ENCODE measurements around the gene DCAF15.
"Not testable (repeated sequence)": the region's sequence is repeated elsewhere in the genome, so short reads cannot be mapped to it uniquely, and the experiment has no call there.

DCAF15 gene, protein sequence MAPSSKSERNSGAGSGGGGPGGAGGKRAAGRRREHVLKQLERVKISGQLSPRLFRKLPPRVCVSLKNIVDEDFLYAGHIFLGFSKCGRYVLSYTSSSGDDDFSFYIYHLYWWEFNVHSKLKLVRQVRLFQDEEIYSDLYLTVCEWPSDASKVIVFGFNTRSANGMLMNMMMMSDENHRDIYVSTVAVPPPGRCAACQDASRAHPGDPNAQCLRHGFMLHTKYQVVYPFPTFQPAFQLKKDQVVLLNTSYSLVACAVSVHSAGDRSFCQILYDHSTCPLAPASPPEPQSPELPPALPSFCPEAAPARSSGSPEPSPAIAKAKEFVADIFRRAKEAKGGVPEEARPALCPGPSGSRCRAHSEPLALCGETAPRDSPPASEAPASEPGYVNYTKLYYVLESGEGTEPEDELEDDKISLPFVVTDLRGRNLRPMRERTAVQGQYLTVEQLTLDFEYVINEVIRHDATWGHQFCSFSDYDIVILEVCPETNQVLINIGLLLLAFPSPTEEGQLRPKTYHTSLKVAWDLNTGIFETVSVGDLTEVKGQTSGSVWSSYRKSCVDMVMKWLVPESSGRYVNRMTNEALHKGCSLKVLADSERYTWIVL

DNA sequence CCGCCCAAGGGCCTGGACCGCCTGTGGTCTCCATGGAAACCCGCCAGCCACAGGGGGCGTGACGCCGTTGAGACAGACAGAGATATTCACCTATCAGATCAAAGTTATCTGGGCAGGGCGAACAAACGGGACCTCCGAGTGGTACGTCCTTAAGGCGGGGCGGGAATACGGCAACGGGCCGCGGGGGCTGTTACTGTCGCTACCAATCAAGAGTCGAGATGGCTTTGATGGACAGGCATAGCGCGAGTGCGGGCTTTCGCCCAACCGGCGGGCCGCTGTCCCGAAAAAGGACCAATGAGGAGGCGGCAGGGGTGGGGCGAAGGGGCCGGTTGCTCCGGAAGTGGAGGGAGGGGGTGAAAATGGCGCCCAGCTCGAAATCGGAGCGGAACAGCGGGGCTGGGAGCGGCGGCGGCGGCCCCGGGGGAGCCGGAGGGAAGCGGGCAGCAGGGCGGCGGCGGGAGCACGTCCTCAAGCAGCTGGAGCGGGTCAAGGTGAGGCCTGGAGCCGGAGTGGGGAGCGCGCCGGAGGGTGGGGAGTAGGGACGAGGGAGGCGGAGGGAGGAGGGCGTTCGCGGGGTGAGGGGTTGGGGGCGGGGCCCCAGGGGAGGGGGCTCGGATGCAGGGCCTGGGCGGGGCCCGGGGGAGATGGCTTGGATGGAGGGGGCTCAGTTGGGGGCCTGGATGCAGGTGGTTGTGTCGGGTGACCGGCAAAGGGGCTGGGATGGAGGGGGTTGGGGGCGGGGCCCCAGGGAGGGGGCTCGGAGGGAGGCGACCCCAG, at the start of gene DCAF15:
DCAF15 (plus strand) TSS at position 356 of the 777 bp plus-strand sequence; CDS start at position 360, 4 bp downstream.
- FAIRE-seq, result peak; percentile 98

DNA sequence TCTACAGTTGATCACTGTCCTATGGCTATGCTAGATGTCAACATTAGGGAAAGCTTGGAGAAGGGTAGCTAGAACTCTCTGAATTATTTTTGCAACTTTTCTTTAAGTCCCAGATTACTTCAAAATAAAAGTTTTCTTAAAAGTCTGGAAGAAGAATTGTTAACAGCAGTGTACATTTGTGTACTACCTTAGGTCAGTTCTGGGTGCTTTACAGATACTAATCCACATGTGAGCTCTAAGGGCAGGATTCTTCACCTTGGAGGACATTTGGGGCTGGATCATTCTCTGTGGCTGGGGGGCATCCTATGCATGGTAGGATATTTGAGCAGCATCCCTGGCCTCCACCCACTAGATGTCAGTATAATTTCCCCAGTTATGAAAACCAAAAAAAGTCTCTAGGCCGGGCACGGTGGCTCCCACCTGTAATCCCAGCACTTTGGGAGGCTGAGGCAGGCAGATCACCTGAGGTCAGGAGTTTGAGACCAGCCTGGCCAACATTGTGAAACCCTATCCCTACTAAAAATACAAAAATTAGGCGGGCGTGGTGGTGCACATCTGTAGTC, 49.2 kb upstream of the DCAF15 start:
- no peak for FAIRE-seq

DNA sequence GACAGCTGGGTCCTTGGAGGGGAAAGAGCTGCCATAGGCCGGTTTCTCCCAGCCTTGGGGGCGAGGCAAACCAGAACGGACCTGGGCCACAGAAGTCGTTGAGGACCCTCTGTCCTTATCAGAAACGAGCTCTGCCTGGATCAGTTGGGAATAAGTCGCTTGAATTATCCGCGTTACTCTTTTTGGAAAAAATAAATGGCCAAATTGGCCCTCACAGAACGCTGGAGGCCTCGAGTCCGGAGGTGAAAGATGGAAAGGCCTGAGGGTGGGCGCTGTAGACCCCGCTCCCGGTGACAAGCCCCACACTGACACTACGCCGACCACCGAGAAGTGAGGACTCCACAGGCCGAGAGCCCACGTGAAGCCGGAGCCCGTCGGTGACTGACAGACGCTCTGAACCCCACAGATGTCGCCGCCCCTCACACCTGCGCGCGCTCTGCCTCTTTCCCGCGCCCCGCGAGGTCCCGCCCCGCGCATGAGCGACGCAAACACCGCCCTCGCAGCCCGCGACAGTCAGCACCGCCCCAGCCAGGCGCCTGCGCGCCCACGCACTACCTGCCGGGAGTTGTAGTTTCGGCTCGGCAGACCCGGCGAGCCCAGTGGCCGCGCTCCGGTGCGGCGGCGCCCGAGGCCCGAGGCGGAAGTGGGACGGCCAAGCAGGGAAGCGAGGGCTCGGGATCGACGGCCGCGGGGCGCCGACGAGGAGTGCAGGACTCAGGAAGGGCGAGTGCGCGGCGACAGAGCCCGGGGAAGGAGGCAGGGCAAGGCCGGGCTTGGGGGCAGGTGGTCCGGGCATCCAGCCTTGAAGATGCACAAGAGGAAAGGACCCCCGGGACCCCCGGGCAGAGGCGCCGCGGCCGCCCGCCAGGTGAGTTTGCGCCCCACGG, 46.4 kb upstream of the DCAF15 start, which contains the start of the genes BRME1 and CC2D1A:
BRME1 (minus strand) TSS at position 484 of the 887 bp plus-strand sequence. CDS start 1,225 bp downstream, outside the sequence.
CC2D1A (plus strand) TSS at position 568 of the 887 bp plus-strand sequence; CDS start at position 809, 241 bp downstream.
- FAIRE-seq, result no peak

DNA sequence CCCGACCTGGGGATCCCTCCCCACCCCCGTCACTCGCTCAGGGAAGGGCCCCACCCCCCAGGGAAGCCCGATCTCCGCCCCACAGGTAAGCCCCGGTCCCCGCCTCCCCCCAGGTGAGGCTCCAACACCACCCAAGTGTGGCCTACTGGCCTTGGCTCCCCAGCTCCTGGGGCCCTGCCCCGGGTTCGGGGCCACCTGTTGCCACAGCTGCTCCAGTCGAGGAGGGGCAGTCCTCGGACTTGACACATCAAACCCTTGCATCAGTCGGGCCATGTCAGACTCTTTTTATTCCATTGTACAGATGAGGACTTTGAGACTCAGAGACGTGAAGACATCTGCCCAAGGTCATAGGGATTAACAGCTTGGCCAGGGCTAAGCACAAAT, 45.8 kb upstream of the DCAF15 start:
- no peak for FAIRE-seq

DNA sequence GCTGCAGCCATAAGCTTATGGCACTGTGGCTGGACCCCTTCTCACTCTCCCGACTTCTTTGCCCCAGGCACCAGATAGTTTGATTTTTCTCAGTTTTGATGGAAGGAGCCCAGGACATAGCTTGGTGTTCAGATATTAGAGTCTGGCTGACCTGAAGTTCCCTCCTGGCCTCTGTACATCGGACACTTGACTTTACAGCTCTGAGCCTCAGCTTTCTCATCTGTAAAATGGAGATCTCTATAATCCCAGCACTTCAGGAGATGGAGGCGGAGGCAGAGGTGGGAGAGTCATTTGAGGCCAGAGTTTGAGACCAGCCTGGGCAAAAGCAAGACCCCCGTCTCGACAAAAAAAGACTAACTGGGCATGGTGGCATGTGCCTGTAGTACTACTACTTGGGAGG, 45.4 kb upstream of the DCAF15 start:
- no peak for FAIRE-seq

DNA sequence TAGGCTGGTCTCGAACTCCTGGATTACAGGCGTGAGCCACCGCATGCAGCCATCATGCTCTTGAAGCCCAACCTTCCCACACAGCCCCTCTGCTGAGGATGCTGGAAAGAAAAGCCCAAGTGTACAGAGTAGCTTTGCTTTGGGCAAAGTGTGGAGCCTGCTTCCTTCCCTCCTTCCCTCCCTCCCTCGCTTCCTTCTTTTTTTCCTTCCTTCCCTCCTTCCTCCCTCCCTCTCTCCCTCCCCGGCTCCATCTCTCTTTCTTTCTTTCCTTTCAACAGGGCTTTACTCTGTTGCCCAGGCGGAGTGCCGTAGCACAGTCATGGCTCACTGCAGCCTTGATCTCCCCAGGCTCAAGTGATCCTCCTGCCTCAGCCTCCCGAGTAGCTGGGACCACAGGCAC, 43.6 kb upstream of the DCAF15 start:
- no peak for FAIRE-seq

DNA sequence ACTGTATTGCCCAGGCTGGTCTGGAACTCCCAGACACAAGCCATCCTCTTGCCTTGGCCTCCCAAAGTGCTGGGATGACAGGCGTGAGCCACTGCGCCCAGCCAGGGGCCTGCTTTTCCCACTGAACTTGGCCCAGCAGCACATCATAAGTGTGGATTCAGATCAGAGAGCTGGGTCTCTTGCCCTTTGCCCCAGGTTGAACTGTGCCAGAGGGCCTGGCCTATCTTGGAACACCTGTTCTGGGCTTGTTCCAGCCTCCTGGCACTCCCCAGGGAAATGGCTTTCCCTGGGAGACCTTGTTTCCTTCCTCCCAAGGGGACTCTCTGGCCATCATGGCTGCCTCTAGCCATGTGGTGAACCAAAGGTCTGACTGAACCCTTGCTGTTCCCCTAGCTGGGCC, 42.9 kb upstream of the DCAF15 start:
- FAIRE-seq, result no peak

DNA sequence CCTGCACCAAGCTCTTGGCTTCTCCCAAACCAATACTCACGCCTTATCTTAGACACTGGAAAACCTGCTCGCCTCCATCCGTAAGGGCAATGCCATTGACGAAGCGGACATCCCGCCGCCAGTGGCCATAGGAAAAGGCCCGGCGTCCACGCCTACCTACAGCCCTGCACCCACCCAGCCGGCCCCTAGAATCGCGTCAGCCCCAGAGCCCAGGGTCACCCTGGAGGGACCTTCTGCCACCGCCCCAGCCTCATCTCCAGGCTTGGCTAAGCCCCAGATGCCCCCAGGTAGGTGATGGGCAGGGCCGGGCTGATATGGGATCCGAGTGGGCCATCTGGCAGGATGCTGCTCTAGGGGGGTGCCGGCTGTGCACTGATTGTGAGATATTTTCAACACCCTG, 39.0 kb upstream of the DCAF15 start:
- FAIRE-seq, result no peak

DNA sequence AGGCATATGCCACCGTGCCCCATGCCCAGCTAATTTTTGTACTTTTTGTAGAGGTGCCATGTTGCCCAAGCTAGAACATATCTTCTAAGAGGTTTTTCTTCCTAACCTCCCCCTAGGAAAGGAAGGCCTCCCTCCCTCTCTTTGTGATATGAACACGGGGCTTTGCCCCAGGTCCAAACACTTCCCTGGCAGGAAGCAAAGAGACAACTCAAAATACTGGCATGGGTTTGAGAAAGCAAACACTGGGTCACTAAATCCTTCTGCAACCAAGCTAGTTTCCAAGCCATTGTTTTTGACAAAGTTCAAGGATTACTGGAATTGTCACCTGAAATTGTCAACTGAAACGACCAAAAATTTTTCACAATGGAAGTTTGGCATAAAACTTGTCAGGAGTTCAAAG, 37.5 kb upstream of the DCAF15 start:
- no peak for FAIRE-seq

DNA sequence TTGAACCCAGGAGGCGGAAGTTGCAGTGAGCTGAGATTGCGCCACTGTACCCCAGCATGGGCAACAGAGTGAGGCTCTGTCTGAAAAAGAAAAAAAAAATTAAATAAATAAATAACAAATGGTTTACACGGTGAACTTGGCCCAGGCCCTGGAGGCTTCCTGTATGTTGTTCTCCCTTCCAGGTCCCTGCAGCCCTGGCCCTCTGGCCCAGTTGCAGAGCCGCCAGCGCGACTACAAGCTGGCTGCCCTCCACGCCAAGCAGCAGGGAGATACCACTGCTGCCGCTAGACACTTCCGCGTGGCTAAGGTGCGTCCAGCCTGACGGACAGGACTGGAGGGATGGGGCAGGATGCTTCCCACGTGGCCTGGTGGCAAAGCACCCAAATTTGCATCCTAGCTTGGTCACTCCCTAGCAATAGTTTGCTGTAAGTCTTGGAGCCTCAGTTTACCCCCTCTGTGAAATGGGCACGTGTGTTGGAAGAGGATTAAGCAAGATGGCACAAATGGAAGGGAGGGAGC, 34.4 kb upstream of the DCAF15 start:
- FAIRE-seq, result no peak

DNA sequence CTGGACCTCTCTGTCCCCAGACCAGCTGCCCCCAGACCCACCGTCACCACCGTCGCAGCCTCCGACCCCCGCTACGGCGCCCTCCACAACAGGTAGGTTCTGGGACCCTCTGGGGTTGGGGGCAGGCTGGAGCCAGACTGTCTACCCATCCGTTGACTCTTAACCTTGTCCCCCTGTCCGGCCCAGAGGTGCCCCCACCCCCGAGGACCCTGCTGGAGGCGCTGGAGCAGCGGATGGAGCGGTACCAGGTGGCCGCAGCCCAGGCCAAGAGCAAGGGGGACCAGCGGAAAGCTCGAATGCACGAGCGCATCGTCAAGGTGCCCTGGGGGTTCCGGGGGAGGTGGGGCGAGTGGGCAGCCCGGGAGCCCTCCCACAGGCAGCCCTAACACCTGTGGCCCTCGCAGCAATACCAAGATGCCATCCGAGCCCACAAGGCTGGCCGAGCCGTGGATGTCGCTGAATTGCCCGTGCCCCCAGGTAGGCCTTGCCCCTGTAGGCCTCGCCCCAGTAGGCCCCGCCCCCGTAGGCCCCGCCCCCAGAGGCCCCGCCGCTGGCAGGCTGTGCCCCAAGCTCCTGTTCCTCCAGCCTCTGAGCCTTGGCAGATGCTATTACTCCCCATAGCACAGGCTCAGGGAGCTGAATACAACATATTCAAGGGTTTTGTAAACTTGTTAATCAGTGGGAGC, 33.4 kb upstream of the DCAF15 start:
- no peak for FAIRE-seq

DNA sequence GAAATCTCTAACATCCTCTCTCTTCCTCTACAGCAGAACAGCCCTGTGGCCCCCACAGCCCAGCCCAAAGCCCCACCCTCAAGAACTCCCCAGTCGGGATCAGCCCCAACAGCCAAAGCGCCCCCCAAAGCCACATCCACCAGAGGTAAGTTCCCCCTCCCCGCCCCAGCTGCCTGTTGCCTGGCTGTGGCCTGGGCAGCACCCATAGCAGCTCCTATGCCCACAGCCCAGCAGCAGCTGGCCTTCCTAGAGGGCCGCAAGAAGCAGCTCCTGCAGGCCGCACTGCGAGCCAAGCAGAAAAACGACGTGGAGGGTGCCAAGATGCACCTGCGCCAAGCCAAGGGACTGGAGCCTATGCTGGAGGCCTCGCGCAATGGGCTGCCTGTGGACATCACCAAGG, 31.8 kb upstream of the DCAF15 start:
- FAIRE-seq, result no peak

DNA sequence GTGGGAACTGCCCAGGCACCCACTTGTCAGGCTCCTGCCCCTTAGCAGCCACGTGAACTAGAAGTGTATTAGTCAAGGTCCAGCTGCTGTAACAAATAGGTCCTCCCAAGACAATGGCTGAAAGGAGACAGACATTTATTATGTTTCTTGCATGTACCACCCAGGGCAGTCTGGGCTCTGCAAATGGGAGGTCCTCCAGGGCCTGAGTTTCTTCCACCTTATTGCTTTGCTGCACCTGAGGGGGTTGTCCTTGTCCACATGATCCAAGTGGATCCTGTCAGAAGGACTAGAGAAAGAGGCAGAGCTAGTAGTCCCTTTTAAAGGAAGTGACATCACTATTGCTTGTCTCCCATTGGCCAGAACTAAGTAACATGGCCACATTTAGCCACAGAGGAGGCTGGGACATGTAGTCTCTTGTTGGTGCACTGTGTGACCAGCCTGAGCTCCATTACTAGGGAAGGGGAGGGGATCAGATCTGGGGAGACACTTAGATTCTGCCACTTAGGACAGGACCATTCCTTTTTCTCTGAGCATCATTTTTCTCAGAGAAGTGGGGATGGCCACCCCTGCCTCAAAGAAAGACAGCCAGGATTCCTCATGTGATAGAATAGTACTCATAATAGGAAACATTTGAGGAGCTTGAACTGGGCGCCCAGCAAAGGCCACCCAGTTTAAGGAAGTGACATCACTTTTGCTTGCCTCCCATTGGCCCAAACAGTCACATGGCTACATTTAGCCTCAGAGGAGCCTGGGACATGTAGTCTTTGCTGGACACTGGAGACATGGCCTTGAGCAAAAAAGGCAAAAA, 31.2 kb upstream of the DCAF15 start:
- no peak for FAIRE-seq

DNA sequence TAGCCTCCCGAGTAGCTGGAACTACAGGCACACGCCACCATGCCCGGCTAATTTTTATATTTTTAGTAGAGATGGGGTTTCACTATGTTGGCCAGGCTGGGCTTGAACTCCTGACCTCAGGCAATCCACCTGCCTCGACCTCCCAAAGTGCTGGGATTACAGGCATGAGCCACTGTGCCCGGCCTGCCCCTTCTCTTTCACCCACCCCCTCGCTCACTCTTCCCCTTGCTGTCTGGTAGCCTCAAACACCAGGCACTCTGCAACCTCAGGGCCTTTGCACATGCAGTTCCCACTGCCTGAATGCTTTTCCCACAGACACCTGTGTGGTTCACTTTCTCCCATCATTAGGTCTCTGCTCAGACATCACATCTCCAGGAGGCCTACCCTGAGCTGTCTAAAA, 30.2 kb upstream of the DCAF15 start:
- not testable (repeated sequence) for FAIRE-seq

DNA sequence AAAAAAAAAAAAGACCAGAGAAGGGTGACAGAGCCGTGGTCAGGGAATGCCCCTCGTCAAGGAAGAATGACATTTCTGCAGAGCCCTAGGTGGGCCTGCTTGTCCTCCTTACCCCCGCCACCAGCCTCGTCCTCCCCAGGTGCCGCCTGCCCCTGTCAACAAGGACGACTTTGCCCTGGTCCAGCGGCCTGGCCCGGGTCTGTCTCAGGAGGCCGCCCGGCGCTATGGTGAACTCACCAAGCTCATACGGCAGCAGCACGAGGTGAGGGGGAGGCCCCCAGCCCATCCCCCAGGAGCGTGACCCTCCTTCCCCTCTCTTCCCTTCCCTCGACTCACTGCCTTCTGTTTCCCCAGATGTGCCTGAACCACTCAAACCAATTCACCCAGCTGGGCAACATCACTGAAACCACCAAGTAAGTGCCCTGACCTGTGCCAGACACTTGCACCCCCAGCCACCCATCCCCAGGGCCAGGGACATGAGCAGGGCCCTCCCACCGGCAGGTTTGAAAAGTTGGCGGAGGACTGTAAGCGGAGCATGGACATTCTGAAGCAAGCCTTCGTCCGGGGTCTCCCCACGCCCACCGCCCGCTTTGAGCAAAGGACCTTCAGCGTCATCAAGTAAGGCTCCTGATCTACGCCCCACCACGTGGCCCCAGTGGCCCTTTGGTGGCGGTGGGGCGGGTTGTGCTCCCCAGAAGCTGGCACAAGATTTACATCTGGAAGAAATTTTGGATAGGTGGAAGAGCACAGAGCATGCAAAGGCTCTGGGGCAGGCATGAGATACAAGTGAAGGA, 28.9 kb upstream of the DCAF15 start:
- FAIRE-seq, result no peak

DNA sequence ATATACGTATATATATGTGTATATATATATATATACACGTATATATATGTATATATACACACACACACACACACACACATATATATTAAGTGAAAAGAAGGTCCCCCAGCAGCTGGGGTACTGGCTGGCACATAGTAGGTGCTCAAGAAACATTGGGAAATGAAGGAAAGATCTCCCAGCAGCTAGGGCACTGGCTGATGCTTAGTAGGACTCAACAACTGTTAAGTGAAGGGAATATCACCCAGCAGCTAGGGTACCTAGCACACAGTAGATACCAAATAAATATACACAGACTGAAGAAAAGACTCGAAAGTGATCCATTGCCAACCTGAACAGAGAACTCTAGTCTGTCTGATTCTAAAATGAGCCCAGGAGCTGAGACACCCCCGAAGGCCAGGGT, 26.3 kb upstream of the DCAF15 start:
- FAIRE-seq, result no peak

DNA sequence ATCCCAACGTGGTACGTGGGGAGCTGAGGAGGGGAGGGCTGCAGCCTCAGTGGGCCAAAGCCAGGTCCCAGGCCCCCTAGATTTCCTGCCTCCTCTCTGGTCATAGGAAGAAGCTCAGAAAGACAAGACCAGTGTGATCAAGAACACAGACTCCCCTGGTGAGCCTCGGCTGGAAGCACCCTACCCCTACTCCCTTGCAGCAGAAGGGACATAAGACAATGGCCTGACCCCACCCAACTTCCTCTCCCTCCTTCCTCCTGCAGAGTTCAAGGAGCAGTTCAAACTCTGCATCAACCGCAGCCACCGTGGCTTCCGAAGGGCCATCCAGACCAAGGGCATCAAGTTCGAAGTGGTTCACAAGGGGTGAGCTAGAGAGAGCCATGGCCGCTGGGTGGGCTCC, 25.6 kb upstream of the DCAF15 start:
- no peak for FAIRE-seq

DNA sequence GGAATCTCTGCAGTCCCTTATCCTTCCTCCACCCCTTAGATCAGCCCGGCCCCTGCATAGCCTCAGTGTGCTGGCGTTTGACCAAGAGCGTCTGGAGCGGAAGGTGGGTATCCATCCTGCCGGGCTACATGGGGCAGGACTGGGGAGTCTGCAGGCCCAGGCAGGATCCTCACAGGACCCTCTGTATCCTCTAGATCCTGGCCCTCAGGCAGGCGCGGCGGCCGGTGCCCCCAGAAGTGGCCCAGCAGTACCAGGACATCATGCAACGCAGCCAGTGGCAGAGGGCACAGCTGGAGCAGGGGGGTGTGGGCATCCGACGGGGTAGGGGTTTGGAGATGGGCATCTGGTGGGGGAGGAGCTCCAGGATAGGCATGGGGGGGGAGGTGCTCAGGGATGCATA, 23.0 kb upstream of the DCAF15 start:
- FAIRE-seq, result no peak

DNA sequence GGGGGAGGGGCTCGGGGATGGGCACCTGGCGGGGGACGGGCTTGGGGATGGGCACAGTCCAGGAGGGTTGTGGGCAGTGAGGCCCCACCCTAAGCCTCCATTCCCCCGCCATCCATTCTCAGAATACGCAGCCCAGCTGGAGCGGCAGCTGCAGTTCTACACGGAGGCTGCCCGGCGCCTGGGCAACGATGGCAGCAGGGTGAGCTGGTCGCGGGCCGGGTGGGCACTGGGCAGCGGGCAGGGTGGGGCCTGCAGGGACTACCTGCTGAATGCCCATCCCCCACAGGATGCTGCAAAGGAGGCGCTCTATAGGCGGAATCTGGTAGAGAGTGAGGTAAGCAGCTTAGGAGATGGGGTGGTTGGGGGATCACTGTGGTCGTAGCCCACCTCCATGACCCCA, 22.4 kb upstream of the DCAF15 start:
- FAIRE-seq, result no peak

DNA sequence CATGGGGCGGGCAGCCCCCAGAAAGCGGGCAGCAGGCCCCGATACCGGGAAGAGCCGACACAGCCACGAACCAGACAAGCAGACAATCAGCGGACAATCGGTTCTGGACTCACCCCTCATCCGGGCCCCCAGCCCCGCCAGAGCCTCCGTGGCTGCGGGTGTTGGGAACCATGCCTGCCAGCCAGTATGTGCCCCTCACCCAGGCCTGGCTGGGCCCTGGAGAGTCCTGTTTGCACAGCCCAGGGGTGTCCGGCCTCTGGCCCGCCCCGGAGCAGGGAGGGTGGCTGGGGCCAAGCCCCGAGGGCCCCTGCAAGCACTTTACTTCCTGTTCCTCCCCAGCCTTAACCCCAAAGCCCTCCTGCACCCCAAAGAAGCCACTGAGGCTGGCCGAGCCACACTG, 21.9 kb upstream of the DCAF15 start:
- no peak for FAIRE-seq
